GM21576 (cell line): ENCODE data around the gene IQSEC3.
A peak's percentile ranks its signal among the peaks of the same experiment; 100 is the strongest.
"Not testable (repeated sequence)": the region's sequence is repeated elsewhere in the genome, so short reads cannot be mapped to it uniquely, and the experiment has no call there.

ENCODE experiments used
- ATAC-seq: cut with Tn5 transposase; IDR thresholded peaks from one replicate; pipeline ENCODE4 v1.9.1; 2021; ENCODE audit warnings: mild to moderate bottlenecking, moderate library complexity; ENCODE audit not compliant: unreplicated experiment

Gene IQSEC3

DNA sequence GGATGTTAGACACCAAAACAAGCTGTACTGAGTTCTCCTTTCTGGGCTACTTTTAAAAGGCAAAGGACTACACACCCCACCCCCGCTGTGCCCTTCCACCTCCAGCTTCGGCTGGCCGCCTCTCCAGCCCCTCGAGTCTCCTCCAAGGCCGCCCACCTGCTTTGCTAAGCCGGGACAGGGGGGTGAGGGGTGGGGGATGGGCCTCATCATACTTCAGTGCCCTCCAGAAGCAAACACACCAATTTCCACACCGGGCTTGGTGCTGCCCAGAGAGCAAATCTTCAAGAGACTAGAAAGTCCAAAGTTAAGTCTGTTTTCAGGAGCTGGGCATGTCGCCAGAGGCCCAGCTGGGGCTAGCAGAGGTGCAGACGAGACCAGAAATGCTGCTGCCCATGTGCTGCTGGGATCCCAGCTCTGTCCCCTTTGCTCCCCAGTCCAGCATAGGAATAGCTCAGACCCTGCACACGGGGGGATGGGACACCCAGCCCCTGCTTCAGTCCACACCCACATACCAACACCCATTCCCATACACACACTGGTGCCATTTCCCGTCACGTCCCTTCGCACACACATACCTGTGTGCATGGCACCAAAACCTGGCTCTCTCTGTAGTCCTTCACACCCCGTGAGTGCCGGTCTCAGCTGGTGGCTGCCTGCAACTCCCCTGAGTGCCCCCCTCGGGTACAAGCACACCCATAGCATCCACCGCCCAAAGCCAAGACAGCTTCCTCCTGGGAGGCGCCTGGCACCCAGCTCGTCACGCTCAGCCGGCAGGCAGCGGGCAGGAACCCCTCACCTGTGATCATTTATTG, 146.4 kb downstream of the IQSEC3 start:
- no peak for ATAC-seq

- ATAC-seq: no peak
Observed at GRCh38 chr12:213527-213932, 147.0 kb downstream of the IQSEC3 start.

- ATAC-seq: no peak
Observed at GRCh38 chr12:214003-214741, 147.6 kb downstream of the IQSEC3 start, which contains the start of gene SLC6A12. TSS of gene SLC6A12 (minus strand) at chr12:214157. CDS start at chr12:209986, 4,171 bp downstream.

DNA sequence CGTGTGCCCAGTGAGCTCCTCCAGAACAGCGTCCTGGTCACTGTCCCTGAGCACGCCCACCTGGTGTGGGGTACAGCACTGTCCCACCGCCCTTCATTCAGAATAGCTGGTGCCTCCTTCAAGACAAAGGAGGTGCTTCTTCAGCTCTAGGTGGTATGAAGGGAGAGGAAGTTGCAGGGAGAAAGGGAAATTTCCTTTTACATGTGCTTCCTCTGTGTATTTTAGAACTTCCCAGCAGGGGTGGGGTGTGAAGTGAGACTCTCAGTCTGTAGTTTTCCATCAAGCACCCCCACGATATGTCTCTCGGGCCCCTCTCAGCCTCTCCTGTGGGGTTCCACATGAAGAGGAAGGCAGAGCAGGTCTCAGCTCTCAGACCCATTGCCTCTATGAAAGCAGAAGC, 148.5 kb downstream of the IQSEC3 start:
- no peak for ATAC-seq

- ATAC-seq: not testable (repeated sequence)
Observed at GRCh38 chr12:217029-217428, 150.5 kb downstream of the IQSEC3 start.

- no peak for ATAC-seq
Observed at GRCh38 chr12:218221-218620, 151.7 kb downstream of the IQSEC3 start.

DNA sequence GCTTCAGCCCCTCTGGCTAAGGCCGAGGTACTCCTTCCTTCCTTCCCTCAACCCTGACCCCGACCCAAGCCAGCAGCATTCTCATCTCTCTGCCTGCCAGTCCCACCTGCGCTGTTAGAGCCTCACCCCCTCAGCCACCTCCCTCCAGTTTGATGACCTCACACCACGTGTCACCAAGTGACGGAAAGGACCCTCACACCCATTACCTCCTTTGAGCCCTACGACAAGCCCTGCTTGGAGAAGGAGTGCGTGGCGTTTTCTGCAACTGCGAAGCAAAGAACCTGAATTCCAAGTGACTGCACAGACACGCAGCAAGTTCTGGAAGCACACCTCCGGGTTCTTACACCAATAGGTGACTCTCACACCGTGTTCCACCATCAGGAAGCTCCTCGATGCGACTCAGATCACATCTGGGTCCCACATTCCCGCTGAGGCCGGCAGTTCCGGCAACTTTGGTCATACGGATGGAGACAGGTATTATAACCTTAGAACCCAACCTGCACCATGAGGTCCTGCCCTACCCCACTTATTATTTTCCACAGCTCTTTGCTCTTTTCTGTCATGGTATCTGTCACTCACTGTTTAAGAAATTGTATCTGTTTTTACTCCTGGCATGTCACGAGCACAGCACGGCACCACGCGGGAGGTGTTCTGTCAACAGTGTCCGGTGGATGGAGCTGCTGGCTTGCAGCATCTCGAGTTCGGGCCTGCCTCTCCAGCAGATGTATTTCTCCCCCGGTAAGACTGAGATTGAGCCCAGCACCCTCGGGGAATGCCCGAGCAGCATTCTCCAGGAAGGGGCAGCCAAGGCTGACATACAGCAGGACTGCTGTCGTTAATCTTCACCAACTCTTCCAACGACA, 152.4 kb downstream of the IQSEC3 start:
- ATAC-seq: no peak

- peak; percentile 53 for ATAC-seq
Observed at GRCh38 chr12:219891-220352, 153.4 kb downstream of the IQSEC3 start.

GRCh38 chr12:220491-220890, 153.9 kb downstream of the IQSEC3 start:
- no peak for ATAC-seq

DNA sequence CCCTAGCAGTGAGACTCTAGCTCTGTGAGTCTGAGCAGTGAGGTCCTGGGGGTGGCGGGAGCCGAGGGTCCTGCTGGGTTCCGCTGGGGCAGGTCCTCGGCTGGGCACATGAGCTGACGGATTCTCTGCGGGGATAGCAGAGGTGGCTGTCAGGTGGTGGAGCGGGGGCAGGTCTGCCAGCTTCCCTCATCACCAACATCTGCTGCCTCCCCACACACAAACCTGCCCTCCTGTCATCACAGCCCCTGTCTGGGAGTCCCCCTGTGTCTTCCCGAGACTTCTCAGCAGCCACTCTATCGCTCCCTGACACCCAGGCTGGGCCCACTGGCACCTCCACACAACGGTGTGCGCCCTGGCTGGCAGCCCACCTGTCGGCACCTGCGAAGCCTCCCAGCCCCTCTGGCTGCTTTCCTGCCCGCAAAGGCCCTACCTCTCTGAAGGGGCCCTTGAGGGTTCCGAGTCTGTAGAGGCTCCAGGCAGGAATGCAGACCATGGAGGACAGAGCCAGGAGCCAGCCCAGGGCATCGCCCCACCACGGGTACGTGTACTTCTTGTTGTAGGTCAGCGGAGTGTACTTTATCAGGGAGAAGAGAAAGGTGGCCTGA, 154.5 kb downstream of the IQSEC3 start:
- ATAC-seq: no peak

GRCh38 chr12:221736-222135, 155.2 kb downstream of the IQSEC3 start:
- no peak for ATAC-seq

- no peak for ATAC-seq
Observed at GRCh38 chr12:223841-224240, 157.3 kb downstream of the IQSEC3 start.

- ATAC-seq: no peak
Observed at GRCh38 chr12:224330-224729, 157.8 kb downstream of the IQSEC3 start.

GRCh38 chr12:225012-225411, 158.4 kb downstream of the IQSEC3 start:
- ATAC-seq: no peak

DNA sequence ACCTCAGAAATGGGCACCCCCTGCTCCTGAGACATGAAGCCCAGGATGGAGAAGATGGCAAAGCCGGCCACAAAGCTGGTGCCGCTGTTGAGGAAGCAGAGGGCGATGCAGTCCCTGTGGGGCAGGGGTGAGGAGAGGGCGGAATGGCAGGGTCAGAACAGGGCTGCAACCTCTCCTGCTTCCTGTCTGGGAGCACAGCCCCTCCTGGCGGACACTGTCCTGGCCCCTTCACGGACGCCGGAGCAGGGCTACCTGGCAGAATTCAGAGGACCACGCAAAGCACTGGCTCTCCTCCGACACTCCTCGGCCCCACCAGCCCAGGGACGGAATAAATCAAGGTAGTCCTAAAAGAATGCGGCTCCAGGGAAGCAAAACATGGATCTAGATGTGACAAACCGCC, 159.8 kb downstream of the IQSEC3 start:
- no peak for ATAC-seq

- no peak for ATAC-seq
Observed at GRCh38 chr12:227286-227915, 160.8 kb downstream of the IQSEC3 start.
